ENCODE measurements around the gene CS. TPM values are rescaled to one million over a fixed set of nuclear protein-coding genes. Genes with fewer than 3 reads are reported as not detected.
A peak's percentile ranks its signal among the peaks of the same experiment; 100 is the strongest.
"Not testable (repeated sequence)": the region's sequence is repeated elsewhere in the genome, so short reads cannot be mapped to it uniquely, and the experiment has no call there.

CS gene
- total RNA-seq, result 100 to 1,000 TPM; 454 to 594 (median 571) TPM
- polyA plus RNA-seq, result 250 TPM
- long read RNA-seq, donor 1, transcript CS-201 (11 exons, 2,975 nt), result major isoform, 891 of 1,109 reads
- long read RNA-seq, donor 1, transcript CS-212 (12 exons, 3,057 nt), result minor isoform, 5 of 1,109 reads
- long read RNA-seq, donor 1, partial matches to known transcripts, result 138 of 1,109 reads
- long read RNA-seq, donor 1, other reads (novel, unspliced or antisense), result 74 of 1,109 reads
- long read RNA-seq, donor 2, transcript CS-201 (11 exons, 2,975 nt), result major isoform, 326 of 397 reads
- long read RNA-seq, donor 2, transcript CS-212 (12 exons, 3,057 nt), result minor isoform, 6 of 397 reads
- long read RNA-seq, donor 2, partial matches to known transcripts, result 45 of 397 reads
- long read RNA-seq, donor 2, other reads (novel, unspliced or antisense), result 20 of 397 reads
- long read RNA-seq, donor 3, transcript CS-201 (11 exons, 2,975 nt), result major isoform, 1,637 of 2,083 reads
- long read RNA-seq, donor 3, transcript CS-212 (12 exons, 3,057 nt), result minor isoform, 13 of 2,083 reads
- long read RNA-seq, donor 3, partial matches to known transcripts, result 322 of 2,083 reads
- long read RNA-seq, donor 3, other reads (novel, unspliced or antisense), result 111 of 2,083 reads
- long read RNA-seq, donor 4, transcript CS-201 (11 exons, 2,975 nt), result major isoform, 328 of 441 reads
- long read RNA-seq, donor 4, partial matches to known transcripts, result 82 of 441 reads
- long read RNA-seq, donor 4, other reads (novel, unspliced or antisense), result 28 of 441 reads

GRCh38 chr12:56299853-56300643, at the start of gene CS:
TSS of gene CS (minus strand) at chr12:56300330. CDS start at chr12:56300201, 129 bp downstream.
- intact Hi-C loops (cut with DNase I), result no loop called here
- Histone ChIP-seq H3K27me3 (ENCODE audit: control insufficient read depth, insufficient read depth) (no peaks in the 10 kb centered on the region), H3K9me3 (ENCODE audit: control insufficient read depth, low read length) (no peaks in the 10 kb centered on the region), H3K4me3 (ENCODE audit: low read length) (peak within 1 kb of the TSS; percentile 67), H3K27ac (ENCODE audit: low read length) (peak within 1 kb of the TSS; percentile 95), H3K4me1 (ENCODE audit: control insufficient read depth, insufficient read depth, low read length) (peaks cover 7% of the 10 kb centered on the region)
- WGBS, result under 1% methylated on average over 63 of the region's 63 CpGs
- peak; percentile 99 for DNase-seq
- ATAC-seq, result peak; percentile 98 to 99

GRCh38 chr12:56348776-56349175, 48.6 kb upstream of the CS start:
- WGBS, result 90% methylated on average over 5 of the region's 5 CpGs
- Histone ChIP-seq H3K27ac (ENCODE audit: low read length) (no peak overlapping the region), H3K4me1 (ENCODE audit: control insufficient read depth, insufficient read depth, low read length) (no peaks in the 10 kb centered on the region), H3K4me3 (ENCODE audit: low read length) (no peak overlapping the region), H3K9me3 (ENCODE audit: control insufficient read depth, low read length) (no peaks in the 10 kb centered on the region), H3K27me3 (ENCODE audit: control insufficient read depth, insufficient read depth) (no peaks in the 10 kb centered on the region)
- no peak for DNase-seq
- intact Hi-C loops (cut with DNase I), result no loop called here
- ATAC-seq, result no peak

- WGBS, result 90% methylated on average over 9 of the region's 9 CpGs
- H3K27ac ChIP-seq (ENCODE audit: low read length); H3K4me3 ChIP-seq (ENCODE audit: low read length); intact Hi-C loops (cut with DNase I); DNase-seq; H3K9me3 ChIP-seq (ENCODE audit: control insufficient read depth, low read length); H3K27me3 ChIP-seq (ENCODE audit: control insufficient read depth, insufficient read depth); H3K4me1 ChIP-seq (ENCODE audit: control insufficient read depth, insufficient read depth, low read length); ATAC-seq: not testable (repeated sequence)
Observed at GRCh38 chr12:56347255-56347654, 47.1 kb upstream of the CS start.

DNA sequence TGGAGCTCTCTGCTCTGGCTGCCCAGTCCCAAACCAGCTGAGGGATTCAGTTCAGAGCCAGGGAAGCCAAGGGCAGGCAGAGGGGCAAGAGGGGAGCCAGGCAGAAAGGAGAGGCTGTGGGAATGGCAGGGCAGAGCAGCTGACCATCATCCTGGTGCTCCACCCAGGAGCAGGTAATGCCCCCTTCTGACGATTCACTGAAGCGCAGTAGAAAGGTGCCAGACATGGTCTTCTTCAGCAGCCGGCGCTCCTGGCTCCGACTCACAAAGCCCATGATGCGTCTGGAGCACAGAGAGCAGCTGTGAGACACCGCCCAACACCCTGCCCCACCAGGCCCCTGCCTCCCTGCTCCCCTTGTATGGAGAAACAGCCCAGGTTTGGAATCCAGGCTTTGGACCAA, 46.5 kb upstream of the CS start:
- H3K9me3 ChIP-seq (ENCODE audit: control insufficient read depth, low read length), result no peaks in the 10 kb centered on the region
- no peaks in the 10 kb centered on the region for H3K4me1 ChIP-seq (ENCODE audit: control insufficient read depth, insufficient read depth, low read length)
- H3K4me3 ChIP-seq (ENCODE audit: low read length), result no peak overlapping the region
- peak in 1 of 2 donors; percentile 16 for ATAC-seq
- WGBS, result 74% methylated on average over 7 of the region's 7 CpGs
- H3K27ac ChIP-seq (ENCODE audit: low read length), result no peak overlapping the region
- intact Hi-C loops (cut with DNase I), result no loop called here
- H3K27me3 ChIP-seq (ENCODE audit: control insufficient read depth, insufficient read depth), result no peaks in the 10 kb centered on the region
- no peak for DNase-seq

GRCh38 chr12:56342290-56342689, 42.2 kb upstream of the CS start:
- WGBS, result 98% methylated on average over 2 of the region's 2 CpGs
- H3K27ac ChIP-seq (ENCODE audit: low read length); H3K4me3 ChIP-seq (ENCODE audit: low read length); H3K9me3 ChIP-seq (ENCODE audit: control insufficient read depth, low read length); H3K27me3 ChIP-seq (ENCODE audit: control insufficient read depth, insufficient read depth); ATAC-seq; intact Hi-C loops (cut with DNase I); H3K4me1 ChIP-seq (ENCODE audit: control insufficient read depth, insufficient read depth, low read length); DNase-seq: not testable (repeated sequence)

DNA sequence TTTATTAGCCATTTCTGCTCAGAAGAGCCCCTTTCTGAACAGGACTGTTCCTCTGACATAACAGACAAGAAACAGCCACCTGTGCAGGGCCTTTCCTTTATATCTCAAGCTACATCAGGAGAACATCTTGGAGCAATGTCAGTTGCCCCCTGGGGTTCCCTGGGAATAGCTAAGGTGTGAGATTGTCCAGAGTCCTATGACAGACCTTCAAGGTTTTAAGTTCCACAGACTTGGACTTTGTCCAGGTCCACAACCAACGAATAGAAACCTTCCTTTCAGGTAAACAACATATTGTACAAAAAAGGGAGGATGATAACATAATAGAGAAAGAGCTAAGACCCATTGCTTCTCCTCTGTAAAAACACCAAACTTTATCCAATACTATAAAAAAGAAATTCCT, 41.5 kb upstream of the CS start:
- intact Hi-C loops (cut with DNase I), result no loop called here
- no peaks in the 10 kb centered on the region for H3K9me3 ChIP-seq (ENCODE audit: control insufficient read depth, low read length)
- no peaks in the 10 kb centered on the region for H3K4me1 ChIP-seq (ENCODE audit: control insufficient read depth, insufficient read depth, low read length)
- WGBS, result 50% methylated on average over 1 of the region's 1 CpG
- ATAC-seq (no peak), DNase-seq (no peak)
- H3K27me3 ChIP-seq (ENCODE audit: control insufficient read depth, insufficient read depth), result no peaks in the 10 kb centered on the region
- no peak overlapping the region for H3K27ac ChIP-seq (ENCODE audit: low read length)
- no peak overlapping the region for H3K4me3 ChIP-seq (ENCODE audit: low read length)

- Histone ChIP-seq H3K4me3 (ENCODE audit: low read length) (no peak overlapping the region), H3K4me1 (ENCODE audit: control insufficient read depth, insufficient read depth, low read length) (no peaks in the 10 kb centered on the region), H3K9me3 (ENCODE audit: control insufficient read depth, low read length) (no peaks in the 10 kb centered on the region), H3K27me3 (ENCODE audit: control insufficient read depth, insufficient read depth) (no peaks in the 10 kb centered on the region), H3K27ac (ENCODE audit: low read length) (no peak overlapping the region)
- WGBS, result 94% methylated on average over 1 of the region's 1 CpG
- ATAC-seq (no peak), DNase-seq (no peak)
- intact Hi-C loops (cut with DNase I), result loop anchor here in 1 of 4 donors (10.0 kb wide), 1 partner anchor 126 kb away; the partner anchor contains the start of gene SPRYD4
Observed at GRCh38 chr12:56339158-56339422, 39.0 kb upstream of the CS start.

DNA sequence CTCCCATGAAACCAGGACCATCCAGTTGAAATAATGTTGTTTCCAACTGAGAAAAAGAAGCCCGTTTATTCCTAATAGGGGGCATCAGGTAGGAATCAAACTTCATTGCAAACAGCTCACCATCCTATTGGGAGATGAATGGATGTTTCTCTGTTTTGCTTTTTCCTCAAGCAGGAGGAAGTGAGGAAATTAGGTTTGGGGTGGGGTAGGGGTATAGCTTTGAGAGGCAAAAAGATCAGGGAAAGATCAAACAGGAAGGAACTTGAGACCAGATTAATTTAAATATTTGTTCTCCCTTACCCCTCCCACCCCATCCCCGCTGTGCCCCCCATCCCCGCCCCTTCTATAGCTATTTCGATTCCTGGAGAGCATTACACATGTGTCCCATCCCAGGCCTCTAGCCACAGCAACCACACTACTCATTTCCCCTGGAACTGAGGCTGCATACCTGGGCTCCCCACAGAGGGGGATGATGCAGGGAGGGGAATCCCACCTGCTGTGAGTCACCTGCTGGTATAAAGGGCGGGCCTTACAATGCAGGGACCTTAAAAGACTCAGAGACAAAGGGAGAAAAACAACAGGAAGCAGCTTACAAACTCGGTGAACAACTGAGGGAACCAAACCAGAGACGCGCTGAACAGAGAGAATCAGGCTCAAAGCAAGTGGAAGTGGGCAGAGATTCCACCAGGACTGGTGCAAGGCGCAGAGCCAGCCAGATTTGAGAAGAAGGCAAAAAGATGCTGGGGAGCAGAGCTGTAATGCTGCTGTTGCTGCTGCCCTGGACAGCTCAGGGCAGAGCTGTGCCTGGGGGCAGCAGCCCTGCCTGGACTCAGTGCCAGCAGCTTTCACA, 38.4 kb upstream of the CS start, which contains the start of gene IL23A:
Gene IL23A, plus strand, starts transcription at position 577 of the 850 bp plus-strand sequence. Its CDS starts 161 bp downstream, at position 738.
- 32% methylated on average over 9 of the region's 9 CpGs for WGBS
- intact Hi-C loops (cut with DNase I), result loop anchor here in 1 of 4 donors (10.0 kb wide), 1 partner anchor 126 kb away; the partner anchor contains the start of gene SPRYD4
- no peak within 1 kb of the TSS for H3K27ac ChIP-seq (ENCODE audit: low read length)
- H3K27me3 ChIP-seq (ENCODE audit: control insufficient read depth, insufficient read depth), result no peaks in the 10 kb centered on the region
- H3K4me1 ChIP-seq (ENCODE audit: control insufficient read depth, insufficient read depth, low read length), result no peaks in the 10 kb centered on the region
- no peak within 1 kb of the TSS for H3K4me3 ChIP-seq (ENCODE audit: low read length)
- H3K9me3 ChIP-seq (ENCODE audit: control insufficient read depth, low read length), result no peaks in the 10 kb centered on the region
- ATAC-seq (no peak), DNase-seq (no peak)

DNA sequence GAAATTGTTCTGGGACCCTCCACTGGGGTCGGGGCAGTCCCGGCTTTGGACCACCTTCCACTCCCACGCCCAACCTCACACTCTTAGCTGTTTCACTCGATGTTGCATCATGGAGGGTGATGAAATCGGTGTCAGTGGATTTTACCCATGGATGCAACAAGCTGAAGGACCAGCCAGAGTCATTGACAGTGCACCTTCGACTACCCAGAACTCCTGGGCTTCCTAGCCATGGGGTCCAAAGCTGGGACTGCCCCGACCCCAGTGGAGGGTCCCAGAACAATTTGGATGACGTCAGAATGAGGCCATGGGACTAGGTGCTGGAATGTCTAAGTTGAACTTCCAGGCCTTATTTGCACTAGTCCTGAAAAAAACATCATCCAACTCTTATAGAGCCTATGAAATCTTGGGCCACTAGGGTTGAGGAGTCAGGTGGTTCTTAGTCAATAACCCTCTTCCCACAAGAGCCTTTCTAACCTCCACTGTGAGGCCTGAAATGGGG, 37.7 kb upstream of the CS start:
- DNase-seq, result no peak
- no peak overlapping the region for H3K4me3 ChIP-seq (ENCODE audit: low read length)
- intact Hi-C loops (cut with DNase I), result loop anchor here in 1 of 4 donors (10.0 kb wide), 1 partner anchor 127 kb away; the partner anchor contains the start of gene SPRYD4

More for the DNA sequence above, 37.7 kb upstream of the CS start:
- Histone ChIP-seq H3K27me3 (ENCODE audit: control insufficient read depth, insufficient read depth) (no peaks in the 10 kb centered on the region), H3K27ac (ENCODE audit: low read length) (no peak overlapping the region), H3K9me3 (ENCODE audit: control insufficient read depth, low read length) (no peaks in the 10 kb centered on the region), H3K4me1 (ENCODE audit: control insufficient read depth, insufficient read depth, low read length) (peaks cover 4% of the 10 kb centered on the region)
- 81% methylated on average over 8 of the region's 8 CpGs for WGBS
- no peak for ATAC-seq

Measured in right cardiac atrium (tissue), 5 donors.